Fibroblast of lung (primary cell): ENCODE results near the gene MAPK8. TPM values are rescaled to one million over a fixed set of nuclear protein-coding genes. Genes with fewer than 3 reads are reported as not detected.
A peak's percentile ranks its signal among the peaks of the same experiment; 100 is the strongest.

Experiments
- DNase-seq, 2 donors: peaks; one replicate each; pipeline versions ENCODE4 v3.0.0 to v3.0.0-alpha.2; 2010; ENCODE audit warnings: low read depth in 2 of 2
- H2AFZ ChIP-seq: 2 replicates; pipeline ENCODE4 v1.5.1; 2012; ENCODE audit warnings: low read length, control low read depth, inconsistent platforms
- H3K27ac ChIP-seq: 2 replicates; pipeline ENCODE4 v1.5.1; 2011; ENCODE audit warnings: low read length, control low read depth; ENCODE audit not compliant: insufficient read depth
- H3K27me3 ChIP-seq: 2 replicates; pipeline ENCODE4 v1.5.1; 2011; ENCODE audit warnings: mild to moderate bottlenecking, low read length; ENCODE audit not compliant: control insufficient read depth, insufficient read depth
- H3K36me3 ChIP-seq: 2 replicates; pipeline ENCODE4 v1.5.1; 2011; ENCODE audit warnings: low read length; ENCODE audit not compliant: control insufficient read depth, insufficient read depth
- H3K4me1 ChIP-seq: 2 replicates; pipeline ENCODE4 v1.5.1; 2011; ENCODE audit warnings: low read length; ENCODE audit not compliant: control insufficient read depth, insufficient read depth; ENCODE audit errors: extremely low read depth
- H3K4me2 ChIP-seq: 2 replicates; pipeline ENCODE4 v1.5.1; 2011; ENCODE audit warnings: low read length, control low read depth; ENCODE audit not compliant: insufficient read depth; ENCODE audit errors: extremely low read depth
- H3K4me3 ChIP-seq, 4 experiments: fragments of 200-600 bp in 1 of 4; sonication (generic) in 1 of 4; replicated peaks in 1 of 4; 2 replicates each; pipeline ENCODE4 v1.5.1; 2011 to 2016; ENCODE audit warnings: low read length in 4 of 4, low read depth in 3 of 4, mild to moderate bottlenecking in 3 of 4, control low read depth in 2 of 4, inconsistent platforms in 1 of 4, mixed read lengths in 1 of 4; ENCODE audit not compliant: insufficient read depth in 1 of 4; ENCODE audit errors: control extremely low read depth in 1 of 4
- H3K79me2 ChIP-seq: 2 replicates; pipeline ENCODE4 v1.5.1; 2012; ENCODE audit warnings: mild to moderate bottlenecking, low read length, inconsistent platforms; ENCODE audit not compliant: control insufficient read depth, insufficient read depth
- H3K9ac ChIP-seq: 2 replicates; pipeline ENCODE4 v1.5.1; 2011; ENCODE audit warnings: mild to moderate bottlenecking, low read length, control low read depth; ENCODE audit not compliant: insufficient read depth
- H3K9me3 ChIP-seq: 2 replicates; pipeline ENCODE4 v1.5.1; 2012; ENCODE audit warnings: low read depth, low read length; ENCODE audit not compliant: control insufficient read depth, insufficient read depth
- H4K20me1 ChIP-seq: 2 replicates; pipeline ENCODE4 v1.5.1; 2011; ENCODE audit warnings: low read length; ENCODE audit not compliant: control insufficient read depth, insufficient read depth; ENCODE audit errors: extremely low read depth
- EZH2 ChIP-seq: IDR thresholded peaks from 2 replicates; pipeline ENCODE4 v1.5.1; 2012; ENCODE audit warnings: low read length, control low read depth, mild to moderate bottlenecking; ENCODE audit errors: missing control alignments
- polyA plus RNA-seq, 2 donors: library from polyadenylated mRNA; depleted of rRNA in 1 of 2; stranded (reverse) in 1 of 2; unstranded in 1 of 2; fragments of >200 nt; gene quantifications; 2 replicates each; pipeline ENCODE4 v1.2.1, GENCODE V29; 2011 to 2012; ENCODE audit warnings: missing spikeins in 1 of 2
- total RNA-seq: library from RNA; depleted of rRNA; stranded (reverse); fragments of >200 nt; gene quantifications from 2 replicates; pipeline ENCODE4 v1.2.1, GENCODE V29; 2014
- TF ChIP-seq, protein P1 (sequence below), 2 donors: IDR thresholded peaks in 1 of 2; conservative IDR thresholded peaks in 1 of 2; 1 replicate in 1 of 2; 2 replicates in 1 of 2; pipeline ENCODE4 v1.5.1; 2011 to 2012; ENCODE audit warnings: low read length in 2 of 2, control low read depth in 1 of 2, inconsistent platforms in 1 of 2, low read depth in 1 of 2, mild to moderate bottlenecking in 1 of 2

Gene MAPK8
- total and polyA plus RNA-seq, 2 donors (not counting 1 experiment from before 2014, with no cell fraction given): 29.4 to 53.7 TPM

DNA sequence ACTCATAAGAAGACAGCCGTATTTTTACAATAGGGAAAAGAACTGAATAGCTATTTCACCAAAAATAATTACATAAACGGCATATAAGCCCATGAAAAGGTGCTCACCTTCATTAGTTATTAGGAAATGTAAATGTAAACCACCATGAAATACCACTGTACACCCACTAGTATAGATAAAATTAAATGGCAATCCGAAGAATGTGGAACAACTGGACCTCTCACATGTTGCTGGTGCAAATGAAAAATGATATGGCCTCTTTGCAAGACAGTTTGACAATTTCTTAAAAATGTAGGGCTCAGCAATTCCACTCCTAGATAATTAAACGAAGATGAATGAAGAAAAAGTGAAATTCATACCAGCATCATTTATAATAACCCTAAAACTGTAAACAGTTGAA is 91.8 kb downstream of the MAPK8 start:
- H4K20me1 ChIP-seq: no peaks in the 10 kb centered on the region
- TF ChIP-seq, protein P1, sequence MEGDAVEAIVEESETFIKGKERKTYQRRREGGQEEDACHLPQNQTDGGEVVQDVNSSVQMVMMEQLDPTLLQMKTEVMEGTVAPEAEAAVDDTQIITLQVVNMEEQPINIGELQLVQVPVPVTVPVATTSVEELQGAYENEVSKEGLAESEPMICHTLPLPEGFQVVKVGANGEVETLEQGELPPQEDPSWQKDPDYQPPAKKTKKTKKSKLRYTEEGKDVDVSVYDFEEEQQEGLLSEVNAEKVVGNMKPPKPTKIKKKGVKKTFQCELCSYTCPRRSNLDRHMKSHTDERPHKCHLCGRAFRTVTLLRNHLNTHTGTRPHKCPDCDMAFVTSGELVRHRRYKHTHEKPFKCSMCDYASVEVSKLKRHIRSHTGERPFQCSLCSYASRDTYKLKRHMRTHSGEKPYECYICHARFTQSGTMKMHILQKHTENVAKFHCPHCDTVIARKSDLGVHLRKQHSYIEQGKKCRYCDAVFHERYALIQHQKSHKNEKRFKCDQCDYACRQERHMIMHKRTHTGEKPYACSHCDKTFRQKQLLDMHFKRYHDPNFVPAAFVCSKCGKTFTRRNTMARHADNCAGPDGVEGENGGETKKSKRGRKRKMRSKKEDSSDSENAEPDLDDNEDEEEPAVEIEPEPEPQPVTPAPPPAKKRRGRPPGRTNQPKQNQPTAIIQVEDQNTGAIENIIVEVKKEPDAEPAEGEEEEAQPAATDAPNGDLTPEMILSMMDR (conservative IDR thresholded peaks at IDR 0.05 in 1 of 2, IDR thresholded peaks at IDR 0.05 in 1 of 2; ENCODE audit: low read depth in 1 of 2, low read length in 2 of 2): no peak
- TF ChIP-seq EZH2: no peak

DNA sequence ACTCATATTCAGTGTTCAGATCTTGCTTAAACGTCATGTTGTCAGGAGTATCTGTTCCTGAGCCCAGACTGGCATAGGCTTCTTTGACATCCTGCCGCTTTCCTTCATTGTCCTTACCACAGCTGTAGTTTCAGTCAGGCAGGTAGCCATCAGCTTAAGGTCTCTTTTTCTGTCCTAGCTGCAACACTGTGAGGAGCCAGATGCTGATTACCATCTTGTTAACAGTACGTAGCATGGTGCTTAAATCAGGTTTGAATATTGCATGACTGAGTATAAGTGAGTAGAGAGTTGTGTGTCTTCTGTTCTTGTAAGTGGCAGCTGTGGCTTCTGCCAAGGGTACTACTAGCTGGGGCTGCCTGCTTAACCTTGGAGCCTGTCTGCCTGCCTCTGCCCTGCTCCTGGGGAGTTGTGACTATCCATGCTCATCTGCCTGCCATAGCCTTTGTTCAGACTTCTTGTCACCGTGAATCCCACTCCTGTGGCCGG is 92.6 kb downstream of the MAPK8 start:
- H3K27me3 ChIP-seq: no peaks in the 10 kb centered on the region
- no peak overlapping the region for H2AFZ ChIP-seq
- no peaks in the 10 kb centered on the region for H4K20me1 ChIP-seq
- H3K27ac ChIP-seq: no peak overlapping the region
- H3K9me3 ChIP-seq: no peaks in the 10 kb centered on the region
- H3K36me3 ChIP-seq: no peaks in the 10 kb centered on the region
- no peak overlapping the region for H3K4me2 ChIP-seq
- peak in 1 of 2 donors; percentile 27 for DNase-seq
- no peak overlapping the region for H3K9ac ChIP-seq
- no peak for TF ChIP-seq EZH2
- TF ChIP-seq, protein P1 (conservative IDR thresholded peaks at IDR 0.05 in 1 of 2, IDR thresholded peaks at IDR 0.05 in 1 of 2; ENCODE audit: low read depth in 1 of 2, low read length in 2 of 2): no peak
- H3K79me2 ChIP-seq: peaks cover 7% of the 10 kb centered on the region
- H3K4me1 ChIP-seq: peaks cover 13% of the 10 kb centered on the region
- no peak overlapping the region for H3K4me3 ChIP-seq

More for the DNA sequence above, 91.8 kb downstream of the MAPK8 start:
- no peak overlapping the region for H3K9ac ChIP-seq
- no peak overlapping the region for H3K4me3 ChIP-seq
- H3K4me2 ChIP-seq: no peak overlapping the region
- peaks cover 13% of the 10 kb centered on the region for H3K4me1 ChIP-seq
- no peak overlapping the region for H3K27ac ChIP-seq
- H2AFZ ChIP-seq: no peak overlapping the region
- no peaks in the 10 kb centered on the region for H3K9me3 ChIP-seq
- H3K27me3 ChIP-seq: no peaks in the 10 kb centered on the region
- H3K79me2 ChIP-seq: peaks cover 7% of the 10 kb centered on the region
- DNase-seq: no peak
- H3K36me3 ChIP-seq: no peaks in the 10 kb centered on the region

DNA sequence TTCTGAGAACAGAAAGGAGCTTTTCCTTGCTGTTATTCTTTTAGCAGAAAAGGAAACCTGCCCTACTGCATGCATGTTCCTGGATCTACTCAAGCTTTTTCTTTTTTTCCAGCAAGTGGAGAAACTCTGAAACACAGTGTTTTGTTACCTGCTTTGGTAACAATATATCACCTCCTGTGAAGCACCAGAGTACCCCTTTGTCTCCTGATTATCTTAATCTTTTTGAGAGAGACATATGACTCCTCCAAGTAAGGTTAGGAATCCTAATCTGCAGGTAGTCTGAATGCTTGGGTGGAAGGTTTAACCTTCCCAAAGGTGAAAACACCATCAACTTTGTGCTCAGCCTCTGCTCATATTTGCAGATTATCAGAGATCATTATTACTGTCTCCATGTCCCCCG is 93.1 kb downstream of the MAPK8 start:
- Histone ChIP-seq H3K27me3 (no peaks in the 10 kb centered on the region), H3K9me3 (no peaks in the 10 kb centered on the region), H3K4me3 (no peak overlapping the region), H4K20me1 (no peaks in the 10 kb centered on the region), H3K4me1 (peaks cover 13% of the 10 kb centered on the region), H3K36me3 (no peaks in the 10 kb centered on the region), H3K4me2 (peak overlapping the region; percentile 25), H2AFZ (no peak overlapping the region), H3K27ac (peak overlapping the region; percentile 16), H3K79me2 (peaks cover 7% of the 10 kb centered on the region), H3K9ac (no peak overlapping the region)
- no peak for DNase-seq
- TF ChIP-seq, protein P1 (conservative IDR thresholded peaks at IDR 0.05 in 1 of 2, IDR thresholded peaks at IDR 0.05 in 1 of 2; ENCODE audit: low read depth in 1 of 2, low read length in 2 of 2): no peak
- TF ChIP-seq EZH2: no peak
